Measurements from ENCODE around the gene YY1.

GRCh38 chr14:100325958-100326357, 87.0 kb downstream of the YY1 start:
- TF ChIP-seq ERG (CRISPR knock-in tag; IDR thresholded peaks at IDR 0.05) (no peak), CTCF (IDR thresholded peaks at IDR 0.05) (no peak), ATF1 (CRISPR knock-in tag; IDR thresholded peaks at IDR 0.05) (no peak)
